KG1 (cell line): Measurements from ENCODE around the gene ERFL.
"Not testable (repeated sequence)": the region's sequence is repeated elsewhere in the genome, so short reads cannot be mapped to it uniquely, and the experiment has no call there.

Source experiments
- DNase-seq: peaks from one replicate; lab custom pipeline; 2025; lab: John Stamatoyannopoulos, UW

The ERFL gene

DNA sequence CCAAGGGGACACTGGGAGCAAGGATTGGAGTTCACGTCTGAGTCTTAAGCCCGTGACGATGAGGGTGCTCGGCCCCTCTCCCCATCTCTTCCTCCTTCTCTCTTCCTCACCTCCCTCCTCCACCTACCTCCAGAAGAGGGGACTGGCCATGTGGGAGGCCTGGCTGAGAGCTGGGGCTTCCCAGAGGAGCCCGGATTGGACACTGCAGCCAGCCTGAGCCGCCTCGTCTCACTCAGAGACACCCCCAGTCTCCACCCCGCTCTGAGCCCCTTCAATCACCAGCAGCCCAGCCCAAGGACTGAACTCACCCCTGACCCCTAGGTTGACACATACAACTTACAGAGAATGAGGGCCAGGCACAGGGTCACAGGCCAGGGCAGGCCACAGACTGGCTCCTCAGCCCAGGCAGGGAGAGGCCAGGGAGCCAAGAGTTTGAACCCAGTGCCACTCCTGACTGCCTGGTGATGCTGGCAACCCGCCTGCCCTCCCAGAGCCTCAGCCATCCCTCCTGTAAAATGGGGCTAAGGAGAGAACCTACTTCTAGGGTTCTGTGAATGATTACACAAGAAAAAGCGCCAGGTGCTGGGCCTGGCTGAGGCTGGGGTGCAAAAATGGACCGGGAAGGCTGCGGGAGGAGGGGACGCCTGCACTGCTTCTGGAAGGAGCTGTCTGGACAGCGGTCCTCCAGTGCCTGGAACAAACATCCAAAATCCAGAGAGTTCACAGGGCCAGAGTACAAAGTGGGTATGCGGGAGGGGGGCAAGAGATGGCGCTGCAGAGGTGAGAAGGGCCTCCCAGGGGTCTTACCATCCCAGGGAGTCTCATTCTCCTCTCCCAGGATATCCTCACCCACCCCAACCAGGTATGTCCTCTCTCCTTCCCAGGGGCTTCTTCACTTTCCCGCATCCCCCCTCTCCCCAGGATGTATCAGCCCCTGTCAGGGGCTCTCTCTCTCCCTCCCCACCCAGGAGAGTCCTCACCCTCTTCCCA, 50.0 kb downstream of the ERFL start:
- DNase-seq = no peak

GRCh38 chr19:41876847-41877832, 51.1 kb downstream of the ERFL start, which contains the start of gene CD79A:
Gene CD79A (plus strand): TSS chr19:41877279. CDS start chr19:41877305, 26 bp downstream.
- DNase-seq = peak; percentile 46

- not testable (repeated sequence) for DNase-seq
Observed at GRCh38 chr19:41875973-41876372, 52.3 kb downstream of the ERFL start.

- DNase-seq = peak; percentile 21
Observed at GRCh38 chr19:41872775-41873647, 55.2 kb downstream of the ERFL start.

GRCh38 chr19:41872384-41872774, 55.9 kb downstream of the ERFL start:
- DNase-seq = no peak

DNA sequence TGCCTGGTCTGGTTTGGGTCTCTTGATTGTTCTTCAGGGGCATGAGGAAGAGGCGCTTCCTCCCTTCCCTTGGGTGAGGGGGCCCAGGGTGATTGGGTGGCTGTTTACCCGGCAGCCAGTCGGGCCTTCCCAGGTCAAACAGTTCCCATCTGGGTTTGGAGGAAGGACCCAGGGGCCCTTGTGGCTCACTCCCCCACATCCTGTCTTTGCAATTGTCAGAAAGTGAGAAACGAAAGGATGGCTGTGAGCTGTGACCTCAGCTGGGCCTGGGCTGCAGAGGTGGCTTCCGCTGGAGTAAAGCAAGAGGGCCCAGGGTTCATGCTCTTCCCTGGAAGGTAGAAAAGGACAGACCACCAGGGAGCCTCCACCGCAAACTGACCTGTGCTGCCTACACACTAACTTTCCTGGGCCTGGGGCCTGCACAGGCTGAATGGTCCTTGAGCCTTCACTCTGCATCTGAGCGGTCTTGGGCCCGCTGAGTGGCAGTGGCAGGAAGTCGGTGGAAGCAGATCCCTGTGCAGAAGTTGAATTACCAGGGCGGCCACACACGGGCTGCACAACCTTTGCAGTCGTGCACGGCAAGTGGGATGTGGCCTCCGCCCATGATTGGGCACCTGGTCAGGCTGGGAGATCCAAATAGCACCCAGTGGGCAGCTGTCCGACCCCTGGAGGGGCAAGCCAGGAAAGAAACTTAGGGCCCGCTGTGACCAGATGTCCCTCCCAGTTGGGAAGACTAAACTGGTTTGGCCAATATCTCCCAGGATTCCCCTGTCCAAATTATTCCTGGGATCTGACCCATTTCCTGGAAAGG, 56.5 kb downstream of the ERFL start:
- DNase-seq = peak; percentile 79

GRCh38 chr19:41870401-41870873, 57.8 kb downstream of the ERFL start:
- DNase-seq = no peak

DNA sequence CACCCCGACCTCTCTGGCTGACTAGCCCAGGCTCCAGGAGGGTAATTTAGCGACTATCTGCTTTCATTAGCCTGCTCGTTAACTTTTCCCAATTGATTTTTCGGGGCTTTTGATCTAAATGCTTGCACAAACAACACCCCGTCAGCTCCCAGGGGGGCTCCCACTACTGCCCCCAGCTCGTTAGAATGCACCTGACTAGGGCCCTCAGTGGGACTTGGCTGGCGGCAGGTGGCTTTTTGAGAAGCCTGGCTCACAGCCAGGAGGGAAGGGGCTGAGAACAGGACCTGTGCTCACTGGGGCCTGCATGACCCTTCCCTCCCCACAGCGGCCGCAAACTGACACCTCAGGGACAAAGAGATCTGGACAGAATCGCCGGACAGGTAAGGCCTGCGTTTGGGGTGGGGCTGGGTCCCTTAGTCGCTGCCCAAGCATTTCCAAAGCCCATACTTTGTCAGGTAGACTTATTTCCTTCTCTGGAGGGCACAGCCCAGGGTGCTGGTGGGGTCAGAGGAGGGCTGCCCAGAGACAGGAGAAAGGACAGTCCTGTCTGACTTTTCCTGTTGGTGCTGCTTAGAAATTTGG, 58.8 kb downstream of the ERFL start:
- DNase-seq = no peak

- DNase-seq = no peak
Observed at GRCh38 chr19:41868989-41869300, 59.3 kb downstream of the ERFL start.

DNA sequence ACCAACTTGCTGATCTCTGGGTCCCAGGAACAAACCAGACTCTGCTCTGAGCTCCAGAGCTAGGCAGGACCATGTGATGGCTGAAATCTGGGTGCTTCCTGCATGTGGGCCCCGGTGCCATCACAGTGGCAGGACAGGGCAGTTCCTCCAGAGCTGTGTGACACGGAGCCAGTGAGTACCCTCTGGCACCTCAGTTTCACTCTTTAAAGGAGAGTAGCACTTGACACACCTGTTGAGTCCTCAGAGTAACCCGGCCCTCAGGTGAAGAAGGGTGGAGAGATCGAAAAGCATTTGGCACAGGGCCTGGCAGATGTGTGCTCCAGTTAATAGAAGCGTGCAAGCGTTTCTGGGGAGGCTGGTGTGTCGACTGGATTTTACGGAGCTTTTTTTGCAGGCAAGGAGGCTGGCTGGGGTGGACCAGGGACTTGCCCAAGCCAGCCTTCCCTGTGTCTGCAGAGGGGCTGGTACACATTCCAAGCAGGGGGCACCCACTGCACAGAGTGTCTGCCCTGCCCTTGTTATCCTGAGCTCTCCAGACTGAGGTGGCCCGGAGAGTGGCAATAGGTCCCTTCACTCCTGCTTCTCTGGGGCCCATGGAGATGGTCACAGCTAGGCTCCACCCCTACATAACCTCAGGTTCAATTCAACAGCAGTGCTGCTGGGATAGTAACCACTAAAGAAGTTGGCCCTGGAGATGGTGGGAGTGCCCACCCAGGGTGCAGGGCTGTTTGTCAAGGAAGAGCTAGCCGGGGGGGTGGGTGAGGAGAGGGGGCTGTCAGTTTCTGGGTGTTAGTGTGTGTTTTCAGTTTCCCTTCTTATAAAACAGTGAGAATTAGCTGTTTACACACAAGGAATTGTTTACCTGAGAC, 59.9 kb downstream of the ERFL start:
- no peak for DNase-seq

DNA sequence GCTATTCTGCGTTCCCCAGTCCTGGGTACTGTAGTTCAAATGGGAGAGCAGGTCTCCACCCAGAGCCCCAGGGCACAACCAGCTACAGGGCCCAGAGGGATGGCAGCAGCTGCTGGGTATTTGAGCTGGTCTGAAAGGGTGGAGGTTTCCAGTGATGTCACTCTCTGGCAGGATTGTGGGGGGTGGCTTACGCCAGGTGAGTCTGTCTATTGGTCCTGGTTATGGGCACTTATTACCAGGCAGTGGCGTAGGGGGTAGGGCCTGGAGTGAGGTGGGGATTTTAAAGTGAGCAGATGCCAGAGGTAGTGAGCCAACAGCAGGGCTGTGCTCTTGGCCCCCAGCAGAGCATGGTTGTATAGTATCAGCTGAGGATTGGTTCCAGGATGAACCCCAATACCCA, 62.0 kb downstream of the ERFL start:
- no peak for DNase-seq

DNA sequence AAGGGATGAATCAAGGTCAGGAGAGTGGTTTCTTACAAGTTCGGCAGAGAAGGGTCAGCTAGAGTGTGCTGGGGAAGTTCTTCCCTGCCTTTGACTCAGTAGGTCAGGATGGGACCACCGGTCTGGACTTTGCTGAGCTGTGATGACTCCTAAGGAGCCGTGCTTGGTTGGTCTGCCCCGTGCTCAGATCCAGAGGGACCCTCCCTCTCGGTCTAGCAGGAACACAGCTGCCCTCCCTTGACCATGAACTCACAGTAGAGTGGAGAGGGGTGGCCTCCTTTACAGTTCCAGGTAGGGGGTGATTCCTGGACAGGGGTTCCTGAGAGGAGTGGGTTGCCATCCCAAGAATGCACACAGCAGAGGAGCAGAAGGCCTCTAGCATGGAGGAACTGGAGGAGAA, 63.9 kb downstream of the ERFL start:
- DNase-seq = no peak

- no peak for DNase-seq
Observed at GRCh38 chr19:41863209-41863931, 64.9 kb downstream of the ERFL start.

GRCh38 chr19:41862445-41862986, 65.7 kb downstream of the ERFL start:
- no peak for DNase-seq

DNA sequence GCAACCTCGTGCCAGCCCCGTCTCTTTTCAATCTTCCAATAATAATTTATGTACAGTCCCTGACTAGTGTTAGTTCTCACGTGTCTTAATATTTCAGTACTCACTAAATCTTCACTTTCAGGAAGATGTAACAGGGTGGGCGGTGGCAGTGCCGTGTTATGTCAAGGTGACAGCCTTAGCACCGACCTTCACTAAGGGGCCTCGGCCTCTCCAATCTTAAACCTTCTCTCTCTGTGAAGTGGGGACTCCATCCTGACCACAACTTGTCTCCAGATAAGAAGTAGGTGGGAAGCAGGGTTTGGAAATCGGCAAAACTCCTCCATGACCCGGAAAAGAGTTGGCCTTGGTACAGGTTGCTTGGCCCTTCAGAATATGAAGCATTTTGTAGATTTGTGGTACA, 66.4 kb downstream of the ERFL start:
- DNase-seq = no peak

- DNase-seq = no peak
Observed at GRCh38 chr19:41861116-41861768, 67.0 kb downstream of the ERFL start.

DNA sequence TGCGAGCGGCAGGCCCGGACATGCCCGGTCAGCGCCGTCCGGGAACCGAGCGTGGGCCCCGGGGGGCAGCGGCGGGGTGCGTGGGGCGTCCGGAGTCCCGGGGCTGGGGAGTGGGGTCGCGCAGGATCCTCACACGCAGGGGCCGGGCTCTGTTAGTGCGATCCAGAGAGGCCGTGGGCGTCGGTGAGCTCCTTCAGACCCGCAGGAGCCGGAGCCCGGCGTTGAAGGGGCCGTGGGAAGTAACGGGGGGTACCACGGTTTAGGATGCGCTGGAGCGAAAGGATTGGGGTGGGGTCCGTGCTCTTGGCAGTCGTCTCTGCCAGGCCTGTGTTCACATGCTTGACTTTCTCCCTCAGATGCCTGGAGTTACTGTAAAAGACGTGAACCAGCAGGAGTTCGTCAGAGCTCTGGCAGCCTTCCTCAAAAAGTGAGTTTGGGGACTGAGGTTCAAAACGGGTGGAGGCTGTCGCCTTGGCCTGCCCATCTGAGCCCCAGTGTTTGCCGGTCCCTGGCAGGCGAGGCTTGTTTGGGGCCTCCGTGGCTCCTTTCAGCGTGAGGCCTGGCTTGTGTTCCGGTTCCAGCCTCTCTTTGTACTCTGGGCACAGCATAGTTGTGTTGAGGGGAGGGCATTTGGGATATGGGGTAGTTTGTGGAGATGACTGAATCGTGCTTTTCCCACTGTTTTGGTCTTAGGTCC, 67.7 kb downstream of the ERFL start:
- no peak for DNase-seq
